ENCODE measurements around the gene MMD. TPM values are rescaled to one million over a fixed set of nuclear protein-coding genes. Genes with fewer than 3 reads are reported as not detected.

The MMD gene
- total RNA-seq, 2 donors from 2014 or later = 21.4 to 114 TPM

DNA sequence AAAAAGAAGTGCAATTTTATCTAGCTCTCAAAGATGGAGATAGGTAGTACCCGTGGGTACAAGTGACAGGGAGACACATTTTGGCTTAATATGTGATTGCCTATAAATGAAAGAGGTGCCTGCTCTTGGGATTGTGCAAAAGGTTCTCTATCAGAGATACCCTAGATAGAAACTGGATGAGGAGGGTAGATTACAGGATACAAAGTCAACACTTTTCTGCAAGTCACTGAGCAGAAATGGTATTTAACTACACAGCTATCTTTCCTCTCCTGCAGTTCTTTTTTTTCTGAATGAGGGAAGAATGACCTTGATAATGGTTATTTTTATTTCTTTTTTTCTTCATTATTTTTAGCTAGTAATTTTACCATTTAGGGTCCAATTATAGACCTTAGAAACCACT lies 67.6 kb downstream of the MMD start:
- peaks cover 8% of the 10 kb centered on the region for H3K27me3 Mint-ChIP-seq

DNA sequence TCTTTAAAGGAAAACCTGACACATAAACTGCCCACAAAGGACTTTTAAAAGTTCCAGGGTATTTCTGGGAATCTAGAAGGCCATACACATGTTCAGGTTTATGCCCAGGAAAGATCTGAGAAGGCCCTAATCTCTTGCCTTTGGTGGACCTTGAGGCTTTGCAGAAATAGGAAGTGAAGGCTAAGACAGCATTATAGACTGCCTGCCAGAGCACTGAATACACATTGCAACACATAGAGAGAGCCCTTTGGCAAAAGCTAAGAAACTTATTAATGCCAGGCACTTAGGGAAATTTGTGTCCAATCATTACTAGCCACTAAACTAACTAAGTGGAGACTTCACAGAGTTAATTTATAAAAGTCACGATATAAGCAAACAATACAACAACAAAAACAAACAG lies 70.4 kb downstream of the MMD start:
- no peak overlapping the region for H3K27ac Mint-ChIP-seq
- no peak for DNase-seq
- peaks cover 19% of the 10 kb centered on the region for H3K4me1 Mint-ChIP-seq
- H3K9me3 ChIP-seq (ENCODE audit: control insufficient read depth, low read length, poor library complexity, severe bottlenecking) = no peaks in the 10 kb centered on the region
- H3K36me3 Mint-ChIP-seq (ENCODE audit: low read depth) = peaks cover 3% of the 10 kb centered on the region
- no peak overlapping the region for H3K4me3 Mint-ChIP-seq
- ATAC-seq = no peak
- H3K27me3 Mint-ChIP-seq = no peaks in the 10 kb centered on the region

More for the DNA sequence above, 67.6 kb downstream of the MMD start:
- ATAC-seq = no peak
- DNase-seq = no peak
- Mint-ChIP-seq H3K36me3 (ENCODE audit: low read depth) (no peaks in the 10 kb centered on the region), H3K4me3 (no peak overlapping the region), H3K27ac (peak overlapping the region; percentile 9), H3K4me1 (peaks cover 4% of the 10 kb centered on the region)
- H3K9me3 ChIP-seq (ENCODE audit: control insufficient read depth, low read length, poor library complexity, severe bottlenecking) = no peaks in the 10 kb centered on the region

DNA sequence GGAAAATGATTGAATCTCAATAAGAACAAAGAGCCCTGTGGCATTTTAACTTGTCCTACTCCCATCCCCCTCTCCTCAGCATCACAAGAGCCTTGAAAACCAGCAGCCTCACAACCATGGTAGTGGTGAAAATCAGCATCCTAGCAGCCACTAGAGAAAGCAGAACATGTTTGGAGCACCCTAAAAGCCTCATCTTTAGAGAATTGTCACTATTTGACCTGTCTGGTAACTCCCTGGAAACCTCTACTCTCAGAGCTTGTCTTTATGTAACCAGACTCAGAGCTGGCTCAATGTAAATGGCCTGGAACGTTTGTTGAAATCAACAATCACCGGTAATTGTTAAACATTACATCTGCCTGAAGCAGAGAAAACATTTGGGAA lies 70.8 kb downstream of the MMD start:
- DNase-seq (no peak), ATAC-seq (no peak)
- Mint-ChIP-seq H3K27me3 (no peaks in the 10 kb centered on the region), H3K4me3 (no peak overlapping the region), H3K27ac (no peak overlapping the region), H3K4me1 (peaks cover 19% of the 10 kb centered on the region), H3K36me3 (ENCODE audit: low read depth) (peaks cover 3% of the 10 kb centered on the region)
- no peaks in the 10 kb centered on the region for H3K9me3 ChIP-seq (ENCODE audit: control insufficient read depth, low read length, poor library complexity, severe bottlenecking)

DNA sequence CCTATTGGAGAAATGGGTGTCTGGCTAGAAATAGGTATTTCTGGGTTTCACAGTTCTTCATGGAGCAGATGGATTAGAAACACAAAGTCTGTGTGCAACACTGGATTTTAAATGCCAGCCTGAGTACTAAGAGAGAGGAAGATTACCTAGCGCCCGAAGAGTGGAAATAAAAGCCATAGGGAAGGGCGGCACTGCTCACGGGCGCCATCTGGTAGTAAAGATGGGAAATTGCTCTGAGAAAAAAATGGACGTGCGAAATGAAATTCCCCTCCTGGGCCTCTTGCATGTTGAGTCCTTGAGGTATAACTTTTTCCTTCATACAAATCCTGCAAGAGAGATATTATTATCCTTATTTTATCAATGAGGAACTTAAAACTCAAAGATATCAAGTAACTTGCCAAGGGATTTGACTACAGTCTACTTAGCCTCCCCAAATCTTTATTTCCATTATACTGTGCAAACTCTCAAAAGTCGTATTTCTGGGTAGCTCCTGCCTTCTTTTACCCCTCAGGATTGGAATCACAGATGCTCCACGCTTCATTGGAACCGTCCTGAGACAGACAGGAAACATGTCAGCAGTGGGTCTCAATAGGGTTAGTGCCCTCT lies 72.8 kb downstream of the MMD start:
- Mint-ChIP-seq H3K27ac (peak overlapping the region; percentile 80), H3K4me3 (peak overlapping the region; percentile 67), H3K4me1 (peaks cover 30% of the 10 kb centered on the region), H3K27me3 (no peaks in the 10 kb centered on the region), H3K36me3 (ENCODE audit: low read depth) (peaks cover 3% of the 10 kb centered on the region)
- DNase-seq (peak; percentile 7 to 20 (median 14)), ATAC-seq (peak; percentile 71)
- H3K9me3 ChIP-seq (ENCODE audit: control insufficient read depth, low read length, poor library complexity, severe bottlenecking) = no peaks in the 10 kb centered on the region

- no peaks in the 10 kb centered on the region for H3K9me3 ChIP-seq (ENCODE audit: control insufficient read depth, low read length, poor library complexity, severe bottlenecking)
- no peak overlapping the region for H3K4me3 Mint-ChIP-seq
- peak overlapping the region; percentile 80 for H3K27ac Mint-ChIP-seq
- ATAC-seq (no peak), DNase-seq (no peak)
- H3K36me3 Mint-ChIP-seq (ENCODE audit: low read depth) = peaks cover 3% of the 10 kb centered on the region
- no peaks in the 10 kb centered on the region for H3K27me3 Mint-ChIP-seq
- H3K4me1 Mint-ChIP-seq = peaks cover 44% of the 10 kb centered on the region
Measured at GRCh38 chr17:55347341-55347740, 74.3 kb downstream of the MMD start.

GRCh38 chr17:55346658-55347057 lies 75.0 kb downstream of the MMD start:
- no peak for ATAC-seq
- DNase-seq = no peak
- H3K27ac Mint-ChIP-seq = no peak overlapping the region
- no peaks in the 10 kb centered on the region for H3K9me3 ChIP-seq (ENCODE audit: control insufficient read depth, low read length, poor library complexity, severe bottlenecking)
- no peak overlapping the region for H3K4me3 Mint-ChIP-seq
- peaks cover 3% of the 10 kb centered on the region for H3K36me3 Mint-ChIP-seq (ENCODE audit: low read depth)
- no peaks in the 10 kb centered on the region for H3K27me3 Mint-ChIP-seq
- peaks cover 45% of the 10 kb centered on the region for H3K4me1 Mint-ChIP-seq

- Mint-ChIP-seq H3K27ac (peak overlapping the region; percentile 93), H3K4me1 (peaks cover 45% of the 10 kb centered on the region), H3K36me3 (ENCODE audit: low read depth) (peaks cover 3% of the 10 kb centered on the region), H3K27me3 (no peaks in the 10 kb centered on the region), H3K4me3 (no peak overlapping the region)
- ATAC-seq (no peak), DNase-seq (no peak)
- H3K9me3 ChIP-seq (ENCODE audit: control insufficient read depth, low read length, poor library complexity, severe bottlenecking) = no peaks in the 10 kb centered on the region
Measured at GRCh38 chr17:55345132-55345531, 76.5 kb downstream of the MMD start.

DNA sequence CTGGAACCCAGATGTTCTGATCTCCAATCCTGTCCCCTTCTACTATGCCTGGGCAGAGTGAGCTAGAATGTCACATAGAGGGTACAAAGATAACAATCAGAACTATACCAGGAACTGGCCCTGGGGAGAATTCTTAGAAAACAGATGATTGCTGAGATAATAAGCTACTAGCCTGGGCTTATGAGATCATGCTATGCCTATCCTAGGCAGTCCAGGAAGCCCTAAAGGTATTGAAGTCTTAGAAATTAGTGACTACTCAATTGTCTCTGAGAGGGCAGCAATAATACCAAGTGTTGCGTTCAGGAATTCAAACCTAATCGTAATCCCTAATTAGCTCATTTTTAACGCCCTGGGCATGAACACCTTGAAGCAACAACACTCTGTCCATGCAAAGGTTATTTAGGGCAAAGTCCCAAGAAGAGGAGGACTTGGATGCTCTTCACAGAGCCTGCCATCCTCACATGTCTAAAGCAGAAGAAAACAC lies 77.1 kb downstream of the MMD start:
- Mint-ChIP-seq H3K36me3 (ENCODE audit: low read depth) (peaks cover 3% of the 10 kb centered on the region), H3K27ac (peak overlapping the region; percentile 93), H3K4me3 (peak overlapping the region; percentile 59), H3K27me3 (no peaks in the 10 kb centered on the region), H3K4me1 (peaks cover 47% of the 10 kb centered on the region)
- ATAC-seq (peak; percentile 74), DNase-seq (no peak)
- H3K9me3 ChIP-seq (ENCODE audit: control insufficient read depth, low read length, poor library complexity, severe bottlenecking) = no peaks in the 10 kb centered on the region

GRCh38 chr17:55343900-55344513 lies 77.6 kb downstream of the MMD start:
- peaks cover 50% of the 10 kb centered on the region for H3K4me1 Mint-ChIP-seq
- H3K9me3 ChIP-seq (ENCODE audit: control insufficient read depth, low read length, poor library complexity, severe bottlenecking) = no peaks in the 10 kb centered on the region
- no peak for DNase-seq
- H3K27ac Mint-ChIP-seq = peak overlapping the region; percentile 93
- ATAC-seq = no peak
- peaks cover 3% of the 10 kb centered on the region for H3K36me3 Mint-ChIP-seq (ENCODE audit: low read depth)
- peak overlapping the region; percentile 59 for H3K4me3 Mint-ChIP-seq
- no peaks in the 10 kb centered on the region for H3K27me3 Mint-ChIP-seq

DNA sequence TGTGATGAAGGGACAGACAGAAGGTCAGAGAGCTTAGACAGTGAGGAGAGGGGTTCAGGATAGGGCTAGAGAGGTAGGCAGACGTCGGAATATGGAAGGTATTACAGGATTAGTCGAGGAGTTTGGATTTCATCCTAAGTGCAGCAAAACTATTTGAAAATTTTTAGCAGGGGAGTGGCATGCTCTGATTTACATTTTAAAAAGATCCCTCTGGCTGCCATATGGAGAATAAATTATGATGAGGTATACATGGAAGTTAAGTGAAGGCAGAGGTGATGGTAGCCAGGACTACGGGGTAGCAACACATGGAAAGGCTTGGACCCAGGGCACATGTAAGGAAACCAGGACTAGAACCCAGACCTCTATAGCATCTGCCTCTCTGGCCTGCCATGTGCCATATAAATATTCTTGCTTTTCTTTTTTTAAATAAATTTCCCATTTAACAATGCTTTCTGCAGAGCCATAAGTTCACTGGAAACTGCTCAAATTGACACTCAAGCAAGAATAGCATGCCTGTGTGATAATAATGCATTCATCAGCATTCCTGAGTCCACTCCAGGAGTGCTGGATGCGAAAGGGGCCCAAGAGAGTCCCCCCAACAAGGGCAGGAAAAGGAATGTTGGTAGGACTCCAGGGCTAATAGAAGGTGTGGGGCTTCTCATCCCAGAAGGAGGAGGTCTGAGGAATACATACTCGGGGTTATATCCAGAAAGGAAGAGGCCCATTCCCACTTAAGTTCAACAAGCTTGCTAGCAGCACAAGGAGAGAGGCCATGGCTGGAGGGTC lies 78.6 kb downstream of the MMD start:
- H3K4me3 Mint-ChIP-seq = peak overlapping the region; percentile 47
- H3K4me1 Mint-ChIP-seq = peaks cover 40% of the 10 kb centered on the region
- peaks cover 3% of the 10 kb centered on the region for H3K36me3 Mint-ChIP-seq (ENCODE audit: low read depth)
- no peaks in the 10 kb centered on the region for H3K9me3 ChIP-seq (ENCODE audit: control insufficient read depth, low read length, poor library complexity, severe bottlenecking)
- DNase-seq = no peak
- H3K27ac Mint-ChIP-seq = peak overlapping the region; percentile 93
- H3K27me3 Mint-ChIP-seq = no peaks in the 10 kb centered on the region
- no peak for ATAC-seq

Other genes starting within 250 kb of the MMD start
- 10 to 100 TPM; 20.2 to 22.5 TPM for gene HLF, start 156.9 kb downstream of the MMD start, total RNA-seq
- under 1 TPM in 1 of 2 donors, not detected in 1; 0.10 TPM for gene SMIM36, start 89.6 kb upstream of the MMD start, total RNA-seq

Data from T-helper 17 cell (primary cell).